ENCODE results near the gene GUK1.

DNA sequence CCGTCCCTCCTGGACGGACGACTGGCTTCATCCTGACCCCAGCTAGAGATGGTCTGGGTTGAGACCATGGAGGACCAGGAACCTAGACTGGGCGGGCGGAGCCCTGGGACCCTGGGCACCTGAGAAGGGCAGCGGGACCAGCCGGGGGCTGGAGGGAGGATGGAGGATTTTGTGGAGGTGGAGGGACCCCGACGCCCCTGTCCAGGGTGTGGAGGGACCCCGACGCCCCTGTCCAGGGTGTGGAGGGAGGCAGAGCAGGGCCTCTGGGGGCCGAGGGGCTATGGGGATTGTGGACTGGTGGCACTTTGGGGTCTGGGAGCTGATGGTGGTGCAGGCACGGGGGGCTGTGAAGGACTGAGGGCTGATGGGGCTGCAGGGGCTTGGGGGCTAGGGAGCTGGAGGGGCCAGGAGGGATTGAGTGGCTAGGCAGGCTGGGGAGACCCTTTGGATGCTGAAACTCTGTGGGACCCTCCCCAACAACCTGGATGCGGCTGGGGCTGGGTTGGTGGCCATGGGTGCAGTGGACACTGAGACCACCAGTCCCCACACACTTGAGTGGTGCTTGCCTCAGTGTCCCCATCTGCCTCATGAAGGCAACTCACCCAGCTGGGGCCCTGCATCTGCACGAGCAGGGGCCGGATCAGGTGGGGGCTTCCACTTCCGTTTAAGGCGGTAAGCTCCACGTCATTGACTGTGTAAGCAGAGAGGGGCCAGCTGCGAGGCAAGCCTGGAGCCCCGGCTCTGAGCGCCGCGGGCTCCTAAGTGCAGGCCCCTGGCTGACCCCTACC, 17.1 kb downstream of the GUK1 start:
- TF ChIP-seq CTCF (IDR thresholded peaks at IDR 0.05) (no peak), POLR2A (IDR thresholded peaks at IDR 0.05) (no peak)

Measured in uterus (tissue), 2 donors.